Heart left ventricle (tissue), 13 donors: ENCODE data around the gene VCL.

Source experiments
- CTCF ChIP-seq, 12 donors: fragments of 200-600 bp; sonication (generic) in 4 of 12; IDR thresholded peaks; one replicate each; pipeline versions ENCODE4 v1.5.0 to v1.8.0; 2018 to 2022; ENCODE audit warnings: antibody characterized with exemption in 12 of 12, mild to moderate bottlenecking in 5 of 12
- POLR2A ChIP-seq, 2 donors: fragments of 450-650 bp; IDR thresholded peaks; one replicate each; pipeline ENCODE4 v1.6.1; 2017; ENCODE audit warnings: antibody characterized with exemption in 2 of 2, mild to moderate bottlenecking in 2 of 2, moderate library complexity in 2 of 2
- donor health status: ischemic (EF 13 %, LVEDD 7.1; RV severe dilation, severe dysfunction).
- donor health status: DM: no; HTN: yes; CAD: no.
- donor health status: DM: no; HTN: no; CAD: no.
- donor health status: ischemic (EF 25% LVEDD 6.9; RV normal size, moderate dysfunction).
- donor health status: ischemic (EF 25% LVEDD 5.7; RV mildly dilated, moderate dysfunction).
- donor health status: ischemic (EF 35%, LVEDD 5.7; RV mildly dilated, moderate dysfunction).
- donor health status: nonischemic (EF 11% LVEDD 7.7; RV severe dilation, severe dysfunction).
- donor health status: DM: yes; HTN: yes; CAD: no.
- donor health status: PGD.
- donor health status: ischemic (EF 29% LVEDD 5.4; RV normal size, mild dysfunction).
- donor health status: nonischemic (EF 23%, LVEDD 6.1; RV moderate dilation, normal function).

GRCh38 chr10:74078037-74078436 is 80.1 kb downstream of the VCL start:
- TF ChIP-seq POLR2A (IDR thresholded peaks at IDR 0.05): no peak
- no peak for TF ChIP-seq CTCF (IDR thresholded peaks at IDR 0.05)
